B cell (primary cell): ENCODE results near the gene RRBP1. TPM values are rescaled to one million over a fixed set of nuclear protein-coding genes. Genes with fewer than 3 reads are reported as not detected.

Experiments
- ATAC-seq: fragments of 200-7000 bp; cut with Tn5 transposase; one replicate; pipeline ENCODE4 v1.10.0; 2021; ENCODE audit warnings: low read depth, mild to moderate bottlenecking, moderate number of reproducible peaks, moderate library complexity
- CTCF ChIA-PET: fragments of 350-600 bp; sonication (Branson Sonifier 250); formaldehyde crosslinking; loops from one replicate; lab custom pipeline; 2021; ENCODE audit warnings: antibody characterized with exemption, inconsistent platforms; lab: Charles Lee
- POLR2A ChIA-PET: fragments of 350-600 bp; sonication (Branson Sonifier 250); formaldehyde crosslinking; loops from one replicate; lab custom pipeline; 2021; ENCODE audit warnings: antibody characterized with exemption; lab: Charles Lee
- DNase-seq: peaks from one replicate; pipeline ENCODE4 v3.0.0; 2013
- H2AFZ ChIP-seq: 2 replicates; pipeline ENCODE4 v1.6.1; 2012; ENCODE audit warnings: mild to moderate bottlenecking, low read depth, low read length; ENCODE audit not compliant: insufficient read depth, poor library complexity, severe bottlenecking
- H3K27ac ChIP-seq, 2 donors: 1 replicate in 1 of 2; 2 replicates in 1 of 2; pipeline ENCODE4 v1.5.1; 2012 to 2013; ENCODE audit warnings: low read length in 2 of 2, mild to moderate bottlenecking in 2 of 2, moderate library complexity in 1 of 2
- H3K27me3 ChIP-seq, 4 experiments: fragments of 200-600 bp in 1 of 4; sonication (generic) in 1 of 4; replicated peaks in 1 of 4; 1 replicate in 2 of 4; 2 replicates in 2 of 4; pipeline versions ENCODE4 v1.6.1 to v1.7.0; 2013 to 2016; ENCODE audit warnings: low read length in 3 of 4, mild to moderate bottlenecking in 2 of 4, mixed read lengths in 1 of 4, moderate library complexity in 1 of 4; ENCODE audit not compliant: insufficient read depth in 4 of 4, control insufficient read depth in 3 of 4; ENCODE audit errors: control extremely low read depth in 1 of 4
- H3K36me3 ChIP-seq, 2 experiments: replicated peaks in 1 of 2; 1 replicate in 1 of 2; 2 replicates in 1 of 2; pipeline versions ENCODE4 v1.6.1 to v1.7.1; 2013; ENCODE audit warnings: low read length in 1 of 2; ENCODE audit not compliant: insufficient read depth in 2 of 2, control insufficient read depth in 1 of 2; ENCODE audit errors: control extremely low read depth in 1 of 2, extremely low read depth in 1 of 2
- H3K4me1 ChIP-seq, 2 donors: fragments of 200-600 bp in 1 of 2; sonication (generic) in 1 of 2; 1 replicate in 1 of 2; 2 replicates in 1 of 2; pipeline versions ENCODE4 v1.5.1 to v1.6.1; 2013 to 2017; ENCODE audit warnings: low read length in 2 of 2; ENCODE audit not compliant: control insufficient read depth in 2 of 2, insufficient read depth in 2 of 2
- H3K4me2 ChIP-seq: replicated peaks from 2 replicates; pipeline ENCODE3; 2012; ENCODE audit warnings: mild to moderate bottlenecking, low read depth, low read length; ENCODE audit not compliant: poor library complexity, severe bottlenecking
- H3K4me3 ChIP-seq, 5 experiments: fragments of 200-600 bp in 1 of 5; sonication (generic) in 1 of 5; 1 replicate in 3 of 5; 2 replicates in 2 of 5; pipeline versions ENCODE4 v1.5.1 to v1.7.0; 2011 to 2016; ENCODE audit warnings: low read length in 4 of 5, mild to moderate bottlenecking in 4 of 5, low read depth in 2 of 5, control low read depth in 1 of 5, moderate library complexity in 1 of 5; ENCODE audit not compliant: insufficient read depth in 1 of 5; ENCODE audit errors: control extremely low read depth in 1 of 5, extremely low read depth in 1 of 5
- H3K79me2 ChIP-seq: fragments of 200-600 bp; sonication (generic); one replicate; pipeline ENCODE4 v1.6.0; 2016; ENCODE audit warnings: low read length; ENCODE audit not compliant: control insufficient read depth, insufficient read depth
- H3K9ac ChIP-seq: fragments of 200-600 bp; sonication (generic); 2 replicates; pipeline ENCODE4 v1.6.1; 2017; ENCODE audit warnings: mild to moderate bottlenecking, low read length, moderate library complexity
- H3K9me3 ChIP-seq, 3 donors: one replicate each; pipeline versions ENCODE4 v1.6.1 to v1.7.1; 2013; ENCODE audit warnings: low read length in 2 of 3; ENCODE audit not compliant: control insufficient read depth in 2 of 3, insufficient read depth in 1 of 3; ENCODE audit errors: control extremely low read depth in 1 of 3
- H4K20me1 ChIP-seq: 2 replicates; pipeline ENCODE4 v1.6.0; 2012; ENCODE audit warnings: mild to moderate bottlenecking, low read length; ENCODE audit not compliant: insufficient read depth, control insufficient read depth, poor library complexity, severe bottlenecking
- H3K27ac Mint-ChIP-seq: one replicate; pipeline ENCODE4 v1.8.0; 2021; ENCODE audit warnings: mixed read lengths
- H3K27me3 Mint-ChIP-seq: one replicate; pipeline ENCODE4 v1.8.0; 2021; ENCODE audit warnings: mixed read lengths
- H3K4me1 Mint-ChIP-seq: one replicate; pipeline ENCODE4 v1.8.0; 2021; ENCODE audit warnings: mixed read lengths
- H3K4me3 Mint-ChIP-seq: one replicate; pipeline ENCODE4 v1.8.0; 2021; ENCODE audit warnings: mixed read lengths
- H3K9me3 Mint-ChIP-seq: one replicate; pipeline ENCODE4 v1.8.0; 2022; ENCODE audit warnings: mixed read lengths; ENCODE audit not compliant: insufficient read depth
- CTCF ChIP-seq: fragments of 200-600 bp; IDR thresholded peaks from one replicate; pipeline ENCODE4 v1.8.0; 2022; ENCODE audit warnings: antibody characterized with exemption, mild to moderate bottlenecking
- EZH2 ChIP-seq: IDR thresholded peaks from 2 replicates; pipeline ENCODE4 v1.6.1; 2012; ENCODE audit warnings: borderline replicate concordance, low read depth, mild to moderate bottlenecking, moderate library complexity, low read length; ENCODE audit not compliant: insufficient read depth, poor library complexity, severe bottlenecking
- WGBS: methylation state at CpG from one replicate; pipeline ENCODE4 v1.1.5; 2013; ENCODE audit warnings: missing lambda C conversion rate; ENCODE audit not compliant: insufficient coverage; 5-methylcytosine and 5-hydroxymethylcytosine counted together
- intact Hi-C: fragments of 100-400 bp; cut with micrococcal nuclease; formaldehyde crosslinking; loops from one replicate; pipeline ENCODE4 v1.10.0; 2022
- polyA plus RNA-seq: library from polyadenylated mRNA; depleted of rRNA; stranded (reverse); fragments of >200 nt; gene quantifications from 2 replicates; pipeline ENCODE4 v1.2.3, GENCODE V29; 2012
- total RNA-seq, 2 donors: library from RNA; stranded (reverse); fragments of 120-200 nt in 1 of 2; gene quantifications; 1 replicate in 1 of 2; 2 replicates in 1 of 2; pipeline versions ENCODE4 v1.2.3 to v1.2.4, GENCODE V29; 2013 to 2022

Gene RRBP1
- total and polyA plus RNA-seq, 2 donors (not counting 1 experiment from before 2014, with no cell fraction given), result 10.9 to 27.5 TPM

GRCh38 chr20:17714597-17714996, 32.6 kb upstream of the RRBP1 start:
- no peak overlapping the region for H3K27ac Mint-ChIP-seq
- H3K4me3 ChIP-seq, result no peak overlapping the region
- TF ChIP-seq EZH2 (no peak), CTCF (no peak)
- no peaks in the 10 kb centered on the region for H4K20me1 ChIP-seq
- H3K4me3 Mint-ChIP-seq, result no peak overlapping the region
- H3K9me3 Mint-ChIP-seq, result no peaks in the 10 kb centered on the region
- ChIA-PET CTCF (interaction anchor here (0.9 kb wide), 1 partner anchor 183 kb away, joined by 3 read pairs; no protein-coding TSS in a partner anchor), POLR2A (no interaction called here)
- peaks cover 0 to 3% (median 0%) of the 10 kb centered on the region in 4 experiments for H3K27me3 ChIP-seq
- H3K4me1 ChIP-seq, result no peaks in the 10 kb centered on the region
- H3K9me3 ChIP-seq, result no peaks in the 10 kb centered on the region
- WGBS, result no CpG with 5 or more reads among the region's 1 CpG
- intact Hi-C loops, result no loop called here
- no peaks in the 10 kb centered on the region for H3K4me1 Mint-ChIP-seq
- H3K36me3 ChIP-seq, result no peaks in the 10 kb centered on the region
- no peak overlapping the region for H2AFZ ChIP-seq
- H3K9ac ChIP-seq, result no peak overlapping the region
- ATAC-seq, result no peak
- H3K27me3 Mint-ChIP-seq, result peaks cover 8% of the 10 kb centered on the region
- no peak for DNase-seq
- no peak overlapping the region for H3K4me2 ChIP-seq
- no peaks in the 10 kb centered on the region for H3K79me2 ChIP-seq
- H3K27ac ChIP-seq, result no peak overlapping the region

- Mint-ChIP-seq H3K9me3 (no peaks in the 10 kb centered on the region), H3K27me3 (peaks cover 3% of the 10 kb centered on the region), H3K4me1 (no peaks in the 10 kb centered on the region), H3K4me3 (no peak overlapping the region), H3K27ac (no peak overlapping the region)
- Histone ChIP-seq H3K4me3 (no peak overlapping the region), H3K9ac (no peak overlapping the region), H3K36me3 (no peaks in the 10 kb centered on the region), H3K9me3 (no peaks in the 10 kb centered on the region), H3K27ac (no peak overlapping the region), H3K27me3 (no peaks in the 10 kb centered on the region), H3K4me1 (no peaks in the 10 kb centered on the region), H3K79me2 (no peaks in the 10 kb centered on the region), H3K4me2 (no peak overlapping the region), H2AFZ (no peak overlapping the region), H4K20me1 (no peaks in the 10 kb centered on the region)
- DNase-seq (no peak), ATAC-seq (no peak)
- POLR2A ChIA-PET, result no interaction called here
- 92% methylated on average over 5 of the region's 6 CpGs for WGBS
- CTCF ChIA-PET, result no interaction called here
- intact Hi-C loops, result no loop called here
- TF ChIP-seq EZH2 (no peak), CTCF (no peak)
These were observed 30.7 kb upstream of the RRBP1 start for GRCh38 chr20:17712708-17713107.
